ENCODE measurements around the gene CDH19.

The CDH19 gene, protein sequence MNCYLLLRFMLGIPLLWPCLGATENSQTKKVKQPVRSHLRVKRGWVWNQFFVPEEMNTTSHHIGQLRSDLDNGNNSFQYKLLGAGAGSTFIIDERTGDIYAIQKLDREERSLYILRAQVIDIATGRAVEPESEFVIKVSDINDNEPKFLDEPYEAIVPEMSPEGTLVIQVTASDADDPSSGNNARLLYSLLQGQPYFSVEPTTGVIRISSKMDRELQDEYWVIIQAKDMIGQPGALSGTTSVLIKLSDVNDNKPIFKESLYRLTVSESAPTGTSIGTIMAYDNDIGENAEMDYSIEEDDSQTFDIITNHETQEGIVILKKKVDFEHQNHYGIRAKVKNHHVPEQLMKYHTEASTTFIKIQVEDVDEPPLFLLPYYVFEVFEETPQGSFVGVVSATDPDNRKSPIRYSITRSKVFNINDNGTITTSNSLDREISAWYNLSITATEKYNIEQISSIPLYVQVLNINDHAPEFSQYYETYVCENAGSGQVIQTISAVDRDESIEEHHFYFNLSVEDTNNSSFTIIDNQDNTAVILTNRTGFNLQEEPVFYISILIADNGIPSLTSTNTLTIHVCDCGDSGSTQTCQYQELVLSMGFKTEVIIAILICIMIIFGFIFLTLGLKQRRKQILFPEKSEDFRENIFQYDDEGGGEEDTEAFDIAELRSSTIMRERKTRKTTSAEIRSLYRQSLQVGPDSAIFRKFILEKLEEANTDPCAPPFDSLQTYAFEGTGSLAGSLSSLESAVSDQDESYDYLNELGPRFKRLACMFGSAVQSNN

DNA sequence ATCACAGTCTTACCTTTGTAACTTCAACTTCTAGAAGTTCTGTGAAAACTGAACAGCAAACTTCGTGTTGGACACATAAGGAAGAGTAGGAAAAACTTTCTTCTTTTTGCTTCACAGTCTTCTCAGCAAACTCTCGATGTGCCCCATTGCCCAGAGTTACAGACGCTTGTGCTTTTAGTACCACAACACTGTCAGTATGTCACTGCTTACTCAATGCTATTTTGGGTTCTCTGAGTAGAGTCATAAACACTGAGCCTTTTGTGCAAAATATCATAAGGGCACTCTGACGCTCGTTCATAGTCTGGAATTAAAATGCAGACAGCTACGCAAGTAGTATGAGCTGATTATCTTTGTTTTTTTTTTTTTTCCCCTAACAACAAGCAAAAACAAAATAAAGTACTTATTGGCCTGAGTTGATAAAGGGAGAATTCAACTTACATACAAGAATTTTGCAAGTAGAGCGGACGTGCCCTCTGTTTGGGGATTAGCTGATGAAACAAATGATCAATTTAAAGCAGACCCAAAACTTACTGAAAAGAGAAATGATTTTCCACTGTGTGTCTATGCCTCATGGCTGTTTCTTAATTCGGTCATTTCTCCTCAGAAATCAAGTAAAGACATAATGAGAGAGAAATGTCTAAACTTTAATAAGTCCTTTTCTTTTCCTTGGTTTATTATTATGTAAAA lies at the start of gene CDH19:
Gene CDH19, minus strand, starts transcription at position 150 of the 687 bp plus-strand sequence. CDS start 31,886 bp downstream, outside the sequence.
- no peak for DNase-seq

DNA sequence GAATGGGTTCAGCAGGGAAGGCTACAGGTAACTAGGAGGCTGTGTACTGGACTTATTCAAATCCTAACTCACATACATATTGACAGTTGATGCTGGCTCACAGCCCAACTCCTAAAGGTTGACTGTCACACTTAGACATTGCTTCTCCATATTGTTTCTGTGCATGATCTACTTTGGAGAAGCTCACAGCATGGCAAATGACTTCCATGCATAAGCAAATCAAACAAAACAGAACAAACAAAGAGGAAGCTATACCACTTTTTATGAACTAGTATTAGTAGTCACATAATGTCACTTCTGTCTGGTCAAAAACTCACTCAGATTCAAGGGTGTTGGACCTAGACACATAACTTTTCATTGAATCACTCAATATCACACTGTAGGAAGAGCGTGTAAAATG lies 43.8 kb upstream of the CDH19 start:
- no peak for DNase-seq

DNA sequence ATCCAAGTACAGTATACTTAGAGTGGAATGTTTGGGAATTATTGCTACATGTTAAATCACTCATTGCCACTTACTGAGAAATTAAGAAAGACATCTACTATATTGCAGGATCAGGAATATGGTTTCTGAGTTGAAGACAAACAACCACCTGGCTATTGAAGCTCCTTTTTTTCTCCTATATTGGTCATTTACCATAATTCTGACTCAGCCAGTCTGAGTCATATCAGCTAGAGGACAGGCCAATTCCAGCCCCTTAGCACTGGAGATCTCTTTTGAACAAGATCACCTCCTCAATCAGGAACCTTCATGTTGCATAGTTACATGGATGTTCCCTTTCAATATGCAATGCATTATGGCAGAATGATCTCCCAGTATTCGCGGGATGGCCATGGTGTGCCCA lies 42.7 kb upstream of the CDH19 start:
- no peak for DNase-seq

DNA sequence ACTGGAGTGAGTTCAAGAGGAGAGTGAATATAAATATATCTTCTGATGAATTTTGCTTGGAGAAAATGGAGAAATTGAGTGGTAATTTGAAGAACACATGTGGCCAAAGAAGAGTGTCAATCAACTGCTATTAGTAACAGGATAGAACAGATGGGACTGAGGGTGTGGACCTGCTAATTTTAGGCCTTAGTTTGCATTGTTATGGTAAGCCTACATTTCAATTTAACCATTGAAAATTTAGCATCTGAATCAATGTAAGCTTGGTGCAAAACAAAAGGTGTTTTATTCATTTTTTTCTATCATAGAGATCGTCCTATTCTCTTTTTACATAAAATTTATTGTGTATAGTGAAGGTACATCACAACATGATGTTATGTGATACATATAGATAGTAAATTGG lies 42.1 kb upstream of the CDH19 start:
- no peak for DNase-seq

DNA sequence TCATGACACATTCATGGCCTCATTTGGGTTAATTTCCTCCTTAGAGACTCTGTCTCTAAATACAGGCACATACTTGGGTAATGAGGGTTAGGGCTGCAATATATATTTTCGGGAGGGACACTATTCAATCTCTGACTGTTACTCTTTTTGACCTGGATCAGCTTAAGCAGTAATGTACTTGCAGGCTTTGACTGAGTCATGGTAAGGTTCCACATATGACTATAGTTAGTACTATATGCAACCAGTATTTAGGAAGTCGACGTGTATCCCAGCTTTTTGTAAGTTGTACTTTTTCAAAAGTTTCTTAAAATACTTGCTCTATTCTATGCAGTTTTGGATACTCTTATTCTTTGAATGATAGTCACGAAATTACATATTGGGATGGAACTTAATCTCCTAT lies 37.2 kb upstream of the CDH19 start:
- DNase-seq = no peak

DNA sequence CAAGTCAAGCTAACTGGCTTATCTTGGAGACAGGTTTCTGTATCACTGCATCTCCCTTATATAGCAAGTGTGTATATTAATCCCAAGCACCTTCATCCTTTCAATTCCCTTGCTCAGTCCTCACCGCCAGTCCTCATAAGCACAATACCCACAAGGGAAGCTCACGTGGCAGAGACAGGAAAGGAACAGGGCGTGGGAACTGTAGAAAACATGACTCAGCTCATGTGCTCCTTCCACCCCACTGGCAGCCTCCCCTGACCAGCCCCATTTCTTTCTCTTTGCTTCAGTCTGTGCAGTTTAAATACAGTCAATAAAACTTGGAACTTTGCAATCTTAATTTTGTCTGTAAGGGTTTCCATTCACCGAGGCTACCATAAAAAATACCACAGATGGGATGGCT lies 36.5 kb upstream of the CDH19 start:
- no peak for DNase-seq

DNA sequence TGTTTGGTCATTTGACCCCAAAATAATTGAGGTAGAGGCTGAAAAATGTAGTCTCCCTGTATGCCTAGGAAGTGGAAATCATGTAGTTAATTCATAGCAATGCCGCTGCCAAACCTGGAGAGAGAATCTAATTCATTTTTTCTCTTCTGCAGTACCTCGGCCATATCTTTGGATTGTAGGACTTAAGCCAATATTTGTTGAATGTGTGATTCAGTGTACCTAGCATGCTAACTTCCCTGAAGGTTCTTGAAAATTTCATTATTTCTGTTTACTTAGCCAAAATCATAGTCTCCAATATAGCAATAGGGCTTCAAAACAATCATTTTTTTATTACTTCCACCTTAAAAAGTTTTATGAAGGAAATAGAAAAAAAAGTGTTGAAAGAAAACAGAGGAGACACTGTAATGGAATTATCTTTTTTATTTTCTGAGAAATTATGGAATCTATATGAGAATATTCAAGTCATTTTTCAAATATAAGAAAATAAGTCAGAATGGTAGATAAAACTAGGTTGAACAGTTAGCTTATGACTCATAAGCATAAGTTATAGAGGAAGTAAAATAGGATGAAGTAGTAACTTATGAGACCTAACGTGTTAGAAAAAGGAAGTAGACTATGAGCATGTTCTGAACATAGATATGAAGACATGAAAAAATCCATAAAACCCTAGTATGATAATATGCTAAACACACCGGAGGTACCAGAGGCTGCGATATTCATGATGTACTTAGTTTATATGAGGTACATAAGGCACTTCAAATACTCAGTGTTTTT lies 35.2 kb upstream of the CDH19 start:
- no peak for DNase-seq

DNA sequence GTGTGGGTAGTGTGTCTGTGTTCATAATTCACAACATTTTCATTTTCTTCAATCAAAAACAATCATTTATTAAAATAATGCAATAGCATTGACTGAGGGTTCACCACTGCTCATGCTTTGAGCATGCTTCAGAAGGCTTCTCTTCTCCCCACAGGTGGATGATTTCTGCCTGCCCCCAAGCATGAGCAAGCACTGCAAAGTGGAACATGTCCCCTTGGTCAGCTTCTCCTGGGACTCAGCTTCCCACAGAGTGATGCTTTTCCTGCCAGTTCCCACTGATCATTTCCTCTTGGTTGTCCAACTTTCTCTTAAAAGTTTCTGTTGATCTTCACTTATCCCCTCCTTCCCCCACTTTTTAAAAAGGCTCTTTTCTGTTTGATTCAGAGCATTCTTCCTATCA lies 31.5 kb upstream of the CDH19 start:
- no peak for DNase-seq

DNA sequence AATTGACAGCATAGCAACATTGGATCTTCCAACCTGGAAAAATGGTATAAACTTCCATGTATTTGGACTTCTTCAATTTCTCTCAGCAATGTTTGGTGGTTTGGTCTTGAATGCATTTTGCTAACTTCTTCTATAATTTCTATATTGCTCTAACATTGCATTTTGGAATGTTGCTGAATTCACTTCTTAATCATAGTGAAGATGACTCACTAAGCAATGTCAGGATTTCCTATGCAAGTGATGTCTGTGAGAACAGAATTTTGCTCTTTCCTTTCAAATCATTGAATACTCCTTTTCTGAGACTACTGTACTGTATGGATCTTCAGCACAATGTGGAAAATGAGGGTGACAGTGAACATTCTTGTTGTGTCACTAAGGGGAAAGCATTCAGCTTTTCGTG lies 28.9 kb upstream of the CDH19 start:
- DNase-seq = no peak

DNA sequence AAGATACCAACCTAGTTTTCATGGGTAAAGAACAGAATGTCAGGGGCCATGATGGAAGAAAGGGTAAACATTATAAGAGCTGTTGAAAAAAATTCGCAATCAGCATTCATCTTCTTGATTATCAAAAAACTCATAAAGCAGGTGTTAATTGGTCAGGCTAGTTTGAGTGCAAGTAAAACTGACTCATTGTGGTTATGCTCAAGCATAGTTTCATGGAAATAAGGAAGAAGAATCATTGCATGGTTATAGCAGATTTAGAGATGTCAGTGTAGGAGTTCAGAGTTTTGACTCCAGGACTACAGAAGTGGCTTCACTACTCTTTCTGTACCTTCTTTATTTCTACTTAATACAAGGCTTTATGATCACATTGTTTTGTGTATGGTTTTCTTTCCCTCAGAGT lies 26.9 kb upstream of the CDH19 start:
- DNase-seq = no peak

DNA sequence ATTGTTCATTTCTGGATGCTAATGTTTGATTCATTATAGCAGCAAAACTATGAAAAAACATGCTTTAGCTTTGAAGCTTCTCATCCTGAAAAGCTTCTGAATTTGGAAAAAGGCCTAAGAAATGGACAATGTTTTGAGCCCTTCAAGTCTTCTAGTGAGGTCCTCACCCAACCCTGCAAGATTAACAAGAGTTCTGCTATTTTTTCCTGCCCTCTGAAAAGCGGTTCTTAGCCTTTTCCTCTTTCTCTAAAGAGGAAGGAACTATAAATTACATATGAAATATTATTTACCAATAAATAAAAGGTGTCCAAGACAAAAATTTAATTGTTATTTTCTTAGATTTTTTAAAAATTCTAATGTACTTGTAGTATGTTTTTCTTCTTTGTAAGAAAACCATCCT lies 19.9 kb upstream of the CDH19 start:
- DNase-seq = no peak

DNA sequence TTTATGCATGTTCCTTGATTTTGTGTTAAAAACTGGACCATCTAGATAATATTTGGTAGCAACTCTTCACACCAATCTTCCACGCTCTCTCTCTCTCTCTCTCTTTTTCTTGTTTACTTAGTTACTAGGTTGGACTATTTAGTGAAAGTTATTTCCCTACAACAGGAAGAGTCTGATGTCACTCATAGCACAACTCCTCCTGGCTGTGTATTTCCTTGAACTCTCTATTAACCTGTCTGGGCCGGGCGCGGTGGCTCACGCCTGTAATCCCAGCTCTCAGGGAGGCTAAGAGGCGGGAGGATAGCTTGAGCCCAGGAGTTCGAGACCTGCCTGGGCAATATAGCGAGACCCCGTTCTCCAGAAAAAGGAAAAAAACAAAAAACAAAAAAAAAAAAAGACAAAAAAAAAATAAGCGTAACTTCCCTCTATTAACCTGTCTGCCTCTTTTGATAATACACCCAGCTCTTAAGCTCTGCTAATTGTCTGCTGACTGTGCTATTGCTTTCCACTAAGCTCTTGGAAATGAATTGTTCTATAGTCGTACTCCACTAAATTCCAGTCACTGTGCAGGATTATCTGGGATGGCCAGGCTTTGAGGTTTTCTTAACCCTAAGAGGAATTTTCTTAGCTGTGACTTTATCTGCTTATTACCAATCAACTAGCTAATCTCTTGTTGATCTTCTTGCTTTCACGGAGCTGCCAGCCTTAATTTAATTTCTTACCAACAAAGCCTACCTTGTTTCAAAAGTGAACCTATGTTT lies 18.1 kb upstream of the CDH19 start:
- no peak for DNase-seq

DNA sequence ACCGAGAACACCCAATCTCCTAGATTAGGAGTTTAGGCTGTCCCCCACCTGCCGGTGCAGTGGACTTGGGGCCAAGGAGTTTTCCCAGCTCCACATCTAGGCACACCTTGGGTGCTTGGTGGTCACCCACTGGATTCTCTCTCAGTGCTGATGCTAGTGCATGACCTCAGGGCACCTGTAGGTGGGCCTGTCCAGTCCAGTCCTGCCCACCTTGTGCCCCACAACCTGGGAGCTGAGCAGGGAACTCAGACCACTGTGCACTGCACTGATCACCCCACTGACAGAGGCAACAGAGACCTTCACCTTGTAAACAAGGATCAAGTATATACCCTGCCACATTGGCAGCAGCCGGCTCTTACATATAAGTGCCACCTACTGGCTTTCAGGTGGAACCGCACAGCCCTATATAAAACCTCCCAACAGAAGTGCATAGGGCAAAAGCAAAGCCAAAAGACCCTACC lies 12.7 kb upstream of the CDH19 start:
- no peak for DNase-seq

DNA sequence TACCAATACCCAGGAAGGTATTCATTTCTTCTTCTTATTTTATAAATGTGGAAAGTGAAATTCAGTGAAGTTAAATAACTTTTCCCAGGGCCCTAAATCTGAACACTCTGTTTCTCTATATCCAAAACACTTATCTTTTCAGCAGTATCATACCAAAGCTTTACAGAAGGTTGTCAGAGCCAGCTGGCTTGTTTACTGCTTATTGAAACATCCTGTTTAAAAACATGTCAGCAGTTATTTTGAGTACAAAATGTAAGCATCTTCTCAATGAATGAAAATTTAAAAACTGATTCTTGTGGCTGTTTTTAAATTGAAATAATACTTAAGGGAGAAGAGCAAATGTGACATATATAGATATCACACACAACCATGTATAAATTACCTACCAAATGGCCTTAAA lies 11.3 kb upstream of the CDH19 start:
- no peak for DNase-seq

DNA sequence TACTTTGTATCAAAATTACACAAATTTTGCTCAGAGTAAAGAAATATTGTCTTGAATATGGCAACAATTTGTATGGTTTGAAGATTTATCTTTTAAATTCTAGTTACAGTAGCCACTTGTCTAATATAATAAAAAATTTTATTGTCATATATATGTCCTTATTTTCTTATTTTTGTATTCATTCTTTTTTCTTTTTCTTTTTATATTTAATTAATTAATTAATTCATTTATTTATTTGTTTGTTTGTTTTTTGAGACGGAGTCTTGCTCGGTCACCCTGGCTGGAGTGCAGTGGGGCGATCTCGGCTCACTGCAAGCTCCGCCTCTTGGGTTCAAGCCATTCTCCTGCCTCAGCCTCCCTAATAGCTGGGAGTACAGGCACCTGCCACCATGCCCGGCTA lies 3.7 kb upstream of the CDH19 start:
- DNase-seq = no peak

DNA sequence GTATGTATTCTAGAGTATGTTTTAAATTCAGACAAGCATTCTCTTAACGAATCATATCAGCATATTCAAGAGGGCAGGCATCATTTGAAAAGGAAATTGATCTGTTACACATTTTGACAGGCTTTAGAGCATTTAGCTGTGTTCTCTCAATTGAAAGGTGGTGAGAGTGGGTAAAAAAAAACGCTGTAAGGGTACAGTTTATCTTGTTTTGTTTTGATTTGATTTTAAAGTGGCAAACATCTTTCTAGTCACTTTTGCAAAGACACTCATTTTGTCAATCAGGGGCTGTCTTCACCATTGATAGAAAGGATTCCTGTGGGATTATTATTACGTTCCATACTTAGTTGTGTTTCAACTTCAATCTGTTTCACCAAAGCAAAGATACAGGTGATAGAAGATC lies 2.2 kb downstream of the CDH19 start:
- no peak for DNase-seq

DNA sequence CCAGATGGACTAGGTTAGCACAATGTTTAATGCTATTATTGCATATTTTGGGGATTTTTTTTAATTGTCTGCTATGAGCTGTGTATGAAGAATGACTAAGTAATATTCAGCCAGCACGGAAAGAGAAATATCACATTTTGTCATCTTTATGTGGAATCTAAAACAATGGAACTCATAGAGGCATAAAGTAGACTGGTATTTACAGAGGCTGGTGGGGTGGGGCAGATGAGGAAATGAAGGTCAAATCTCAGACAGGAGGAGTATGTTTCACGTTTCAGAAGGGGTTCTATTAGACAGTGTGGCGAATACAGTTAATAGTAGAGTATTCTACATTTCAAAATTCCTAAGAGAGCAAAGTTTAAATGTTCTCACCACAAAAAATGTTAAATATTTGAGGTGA lies 4.7 kb downstream of the CDH19 start:
- DNase-seq = no peak

DNA sequence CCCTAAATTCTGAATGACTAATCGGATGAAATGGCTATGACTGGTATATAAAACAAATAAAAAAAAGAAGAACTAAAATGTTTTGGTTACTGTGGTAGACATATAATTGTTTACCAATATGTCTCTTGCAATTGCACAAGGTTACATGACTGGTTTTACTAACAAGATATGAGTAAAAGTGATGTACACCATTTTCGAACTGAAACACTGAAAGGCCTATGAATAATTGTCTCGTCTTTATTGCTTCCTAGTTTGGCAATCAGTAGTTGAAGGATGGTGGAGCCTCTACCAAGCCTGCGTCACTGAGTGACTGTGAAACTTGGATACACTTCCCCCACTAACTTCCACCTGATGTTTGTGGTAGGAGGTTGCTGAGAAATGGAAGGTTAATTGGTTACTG lies 16.5 kb downstream of the CDH19 start:
- no peak for DNase-seq

DNA sequence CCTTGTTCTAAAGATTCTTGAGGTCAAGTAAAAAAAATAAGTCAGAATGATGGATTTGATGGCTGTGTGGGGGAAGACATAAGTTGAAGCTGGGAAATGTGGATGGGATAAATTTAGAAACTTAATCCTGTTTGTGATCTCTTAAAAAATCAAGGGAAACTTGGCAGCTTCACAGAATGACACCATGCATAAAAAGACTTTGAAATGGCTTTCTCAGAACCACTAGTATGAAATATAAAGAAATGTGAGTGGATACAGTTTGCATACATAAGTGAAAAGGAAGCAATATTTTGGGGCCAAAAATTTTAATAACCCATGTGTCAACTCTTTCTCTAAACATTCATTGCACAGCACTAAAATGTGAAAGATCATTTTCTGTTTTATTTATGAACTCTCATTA lies 21.7 kb downstream of the CDH19 start:
- DNase-seq = no peak

DNA sequence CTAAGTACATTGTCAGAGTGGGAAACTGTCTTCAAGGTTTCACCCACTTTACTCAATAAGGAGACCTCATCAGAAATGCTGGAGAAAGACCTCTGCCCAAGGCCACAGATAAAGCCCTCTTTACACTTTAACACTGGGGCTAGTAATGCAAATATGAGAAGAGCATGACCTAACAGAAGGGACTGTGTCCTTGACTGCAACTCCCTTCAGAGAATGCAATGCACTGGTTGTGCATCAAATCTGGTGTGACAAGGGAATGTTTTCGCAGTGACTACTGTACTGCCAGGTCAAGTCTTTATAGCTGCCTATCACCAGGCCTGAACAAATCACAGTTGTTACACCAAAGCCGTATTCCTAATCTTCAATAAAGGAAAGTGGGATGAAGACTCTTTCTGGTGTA lies 28.6 kb downstream of the CDH19 start:
- no peak for DNase-seq

DNA sequence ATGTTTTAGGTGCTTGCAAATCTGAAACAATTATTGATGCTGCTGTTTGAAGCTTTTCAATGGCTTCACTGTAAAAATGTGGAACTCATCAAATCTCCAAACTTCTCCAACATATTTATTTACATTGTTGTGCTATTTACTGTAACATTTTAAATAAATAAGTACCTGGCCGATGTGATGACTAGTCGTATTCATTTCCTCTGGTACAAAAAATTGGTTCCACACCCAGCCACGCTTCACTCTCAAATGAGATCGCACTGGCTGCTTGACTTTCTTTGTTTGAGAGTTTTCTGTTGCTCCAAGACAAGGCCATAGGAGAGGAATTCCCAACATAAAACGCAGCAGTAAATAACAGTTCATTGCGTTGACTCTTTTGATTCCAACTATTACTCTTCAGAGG lies 32.0 kb downstream of the CDH19 start:
- no peak for DNase-seq

DNA sequence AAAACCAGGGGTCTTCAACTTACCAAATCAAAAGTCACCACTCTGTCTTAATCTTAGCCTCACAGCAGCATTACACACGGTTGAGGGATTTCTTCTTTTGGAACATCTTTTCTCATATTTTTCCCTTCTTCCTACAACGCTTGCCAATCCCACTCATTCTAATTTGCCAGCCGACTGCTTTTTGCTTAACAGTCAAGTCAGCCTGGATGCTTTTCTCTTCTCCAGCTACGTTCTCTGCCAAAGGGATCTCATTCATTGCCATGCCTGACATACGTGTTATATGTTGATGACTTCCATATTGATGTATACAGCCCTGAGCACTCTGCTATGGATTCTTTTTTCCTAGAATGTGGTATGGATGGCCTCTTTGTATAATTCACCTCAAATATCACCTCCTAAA lies 37.3 kb downstream of the CDH19 start:
- DNase-seq = no peak
